IMR-90 (cell line): Measurements from ENCODE around the gene LRRFIP1. TPM values are rescaled to one million over a fixed set of nuclear protein-coding genes. Genes with fewer than 3 reads are reported as not detected.
A peak's percentile ranks its signal among the peaks of the same experiment; 100 is the strongest.

ENCODE experiments used
- ATAC-seq: fragments of 200-7000 bp; cut with Tn5 transposase; 2 replicates; pipeline ENCODE4 v1.9.1; 2020; ENCODE audit warnings: low read depth, mild to moderate bottlenecking, moderate library complexity
- BruUV-seq: library from RNA; stranded (reverse); fragments of 400-500 nt; replicated peaks from 2 replicates; lab custom pipeline; 2021; lab: Mats Ljungman, UMichigan
- CTCF ChIA-PET: fragments of 300-600 bp; formaldehyde crosslinking; extraction: SDS; loops from one replicate; lab custom pipeline; 2021; ENCODE audit warnings: antibody characterized with exemption; lab: Yijun Ruan, JAX
- POLR2A ChIA-PET: fragments of 300-600 bp; sonication (Branson Sonifier 250); formaldehyde crosslinking; loops from one replicate; lab custom pipeline; 2022; ENCODE audit warnings: antibody characterized with exemption; ENCODE audit not compliant: unreplicated experiment; lab: Charles Lee
- DNase-seq: peaks from one replicate; pipeline ENCODE4 v3.0.0; 2013
- H2AFZ ChIP-seq: replicated peaks from 2 replicates; pipeline ENCODE3; 2013; ENCODE audit warnings: low read length, mild to moderate bottlenecking; ENCODE audit not compliant: poor library complexity
- H2AK5ac ChIP-seq: 2 replicates; pipeline ENCODE4 v1.6.1; 2013; ENCODE audit warnings: low read depth, low read length, inconsistent platforms
- H2AK9ac ChIP-seq: replicated peaks from 2 replicates; pipeline ENCODE3; 2013; ENCODE audit warnings: mild to moderate bottlenecking, low read depth, low read length, moderate library complexity; ENCODE audit not compliant: poor library complexity
- H2BK120ac ChIP-seq: 2 replicates; pipeline ENCODE4 v1.6.1; 2013; ENCODE audit warnings: low read depth, low read length, inconsistent platforms
- H2BK15ac ChIP-seq: 3 replicates; pipeline ENCODE4 v1.6.1; 2013; ENCODE audit warnings: low read depth, low read length, inconsistent platforms
- H2BK20ac ChIP-seq: 2 replicates; pipeline ENCODE4 v1.6.1; 2013; ENCODE audit warnings: low read depth, mild to moderate bottlenecking, inconsistent platforms, low read length, moderate library complexity
- H2BK5ac ChIP-seq: 2 replicates; pipeline ENCODE4 v1.6.1; 2013; ENCODE audit warnings: mild to moderate bottlenecking, low read depth, low read length, inconsistent platforms; ENCODE audit not compliant: poor library complexity, severe bottlenecking
- H3K14ac ChIP-seq: replicated peaks from 2 replicates; pipeline ENCODE4 v1.6.1; 2013; ENCODE audit warnings: low read depth, low read length, inconsistent platforms
- H3K18ac ChIP-seq: 2 replicates; pipeline ENCODE4 v1.6.1; 2013; ENCODE audit warnings: low read depth, low read length, control low read depth
- H3K23ac ChIP-seq: 2 replicates; pipeline ENCODE4 v1.6.1; 2013; ENCODE audit warnings: low read depth, low read length, inconsistent platforms
- H3K27ac ChIP-seq: 2 replicates; pipeline ENCODE4 v1.5.1; 2013; ENCODE audit warnings: mild to moderate bottlenecking, control low read depth, low read length; ENCODE audit not compliant: insufficient read depth
- H3K27me3 ChIP-seq: 2 replicates; pipeline ENCODE4 v1.6.1; 2013; ENCODE audit warnings: low read length; ENCODE audit not compliant: control insufficient read depth, insufficient read depth
- H3K36me3 ChIP-seq: 2 replicates; pipeline ENCODE4 v1.6.1; 2013; ENCODE audit warnings: low read length, mixed read lengths; ENCODE audit not compliant: control insufficient read depth, insufficient read depth
- H3K4ac ChIP-seq: 2 replicates; pipeline ENCODE4 v1.6.1; 2013; ENCODE audit warnings: low read depth, low read length, inconsistent platforms
- H3K4me1 ChIP-seq: 2 replicates; pipeline ENCODE4 v1.6.1; 2013; ENCODE audit warnings: low read length, mixed read lengths; ENCODE audit not compliant: control insufficient read depth, insufficient read depth
- H3K4me2 ChIP-seq: 2 replicates; pipeline ENCODE4 v1.6.1; 2013; ENCODE audit warnings: low read depth, mild to moderate bottlenecking, control low read depth, low read length, moderate library complexity
- H3K4me3 ChIP-seq: 2 replicates; pipeline ENCODE4 v1.5.1; 2013; ENCODE audit warnings: low read depth, mild to moderate bottlenecking, control low read depth, low read length, moderate library complexity; ENCODE audit not compliant: insufficient read depth
- H3K56ac ChIP-seq: 2 replicates; pipeline ENCODE4 v1.6.1; 2013; ENCODE audit warnings: low read length, inconsistent platforms; ENCODE audit not compliant: insufficient read depth; ENCODE audit errors: extremely low read depth
- H3K79me1 ChIP-seq, 2 experiments: 2 replicates each; pipeline ENCODE4 v1.6.1; 2013; ENCODE audit warnings: low read length in 2 of 2, inconsistent platforms in 1 of 2, low read depth in 1 of 2
- H3K9ac ChIP-seq: 2 replicates; pipeline ENCODE4 v1.6.1; 2013; ENCODE audit warnings: low read depth, low read length, control low read depth
- H3K9me1 ChIP-seq: 2 replicates; pipeline ENCODE4 v1.6.1; 2013; ENCODE audit warnings: low read length, inconsistent platforms; ENCODE audit not compliant: insufficient read depth
- H3K9me3 ChIP-seq: 2 replicates; pipeline ENCODE4 v1.6.1; 2013; ENCODE audit warnings: low read length; ENCODE audit not compliant: control insufficient read depth, insufficient read depth
- H4K20me1 ChIP-seq: 2 replicates; pipeline ENCODE4 v1.6.1; 2013; ENCODE audit warnings: low read length, inconsistent platforms; ENCODE audit not compliant: insufficient read depth
- H4K5ac ChIP-seq: 2 replicates; pipeline ENCODE4 v1.6.1; 2013; ENCODE audit warnings: mild to moderate bottlenecking, low read depth, low read length, control low read depth
- H4K8ac ChIP-seq, 2 experiments: 2 replicates each; pipeline ENCODE4 v1.6.1; 2013; ENCODE audit warnings: low read depth in 2 of 2, low read length in 2 of 2, control low read depth in 1 of 2, inconsistent platforms in 1 of 2
- H4K91ac ChIP-seq: 2 replicates; pipeline ENCODE4 v1.6.1; 2013; ENCODE audit warnings: low read depth, low read length, inconsistent platforms; ENCODE audit not compliant: insufficient read depth
- CEBPB ChIP-seq: IDR thresholded peaks from 2 replicates; pipeline ENCODE4 v1.6.1; 2012; ENCODE audit warnings: low read depth, low read length, improper control_type of control experiment
- MAFK ChIP-seq: IDR thresholded peaks from 2 replicates; pipeline ENCODE4 v1.6.1; 2012; ENCODE audit warnings: low read depth, low read length, improper control_type of control experiment
- MAZ ChIP-seq: IDR thresholded peaks from 2 replicates; pipeline ENCODE4 v1.6.1; 2012; ENCODE audit warnings: low read depth, mild to moderate bottlenecking, low read length, improper control_type of control experiment, moderate library complexity, borderline replicate concordance
- MXI1 ChIP-seq: IDR thresholded peaks from 2 replicates; pipeline ENCODE4 v1.6.1; 2012; ENCODE audit warnings: low read depth, mild to moderate bottlenecking, low read length, moderate library complexity, borderline replicate concordance
- POLR2A ChIP-seq: IDR thresholded peaks from 2 replicates; pipeline ENCODE4 v1.6.1; 2012; ENCODE audit warnings: mild to moderate bottlenecking, low read depth, low read length
- RCOR1 ChIP-seq: IDR thresholded peaks from 2 replicates; pipeline ENCODE4 v1.6.1; 2012; ENCODE audit warnings: mild to moderate bottlenecking, low read length, improper control_type of control experiment; ENCODE audit not compliant: insufficient replicate concordance
- USF2 ChIP-seq: fragments of 150-350 bp; IDR thresholded peaks from 2 replicates; pipeline ENCODE4 v1.6.1; 2017; ENCODE audit warnings: mild to moderate bottlenecking, antibody characterized with exemption, low read length, low read depth
- WGBS, 2 experiments: methylation state at CpG; one replicate each; pipeline versions ENCODE4 v1.1.5 to v1.1.7; 2013; ENCODE audit warnings: missing lambda C conversion rate in 2 of 2; ENCODE audit not compliant: insufficient read length in 1 of 2; ENCODE audit errors: extremely low coverage in 2 of 2; 5-methylcytosine and 5-hydroxymethylcytosine counted together
- dilution Hi-C: fragments of 300-500 bp; cut with HindIII; formaldehyde crosslinking; loops from one replicate; pipeline ENCODE4 v1.14.3; 2018; ENCODE audit warnings: low sequenced_read_pairs; ENCODE audit not compliant: unreplicated experiment
- in situ Hi-C: fragments of 300-500 bp; cut with MboI; formaldehyde crosslinking; loops from 3 replicates; pipeline ENCODE4 v1.14.3; 2019; ENCODE audit warnings: low sequenced_read_pairs, inconsistent platforms, mixed read lengths
- intact Hi-C: fragments of 100-400 bp; cut with micrococcal nuclease; formaldehyde crosslinking; loops from 2 replicates; pipeline ENCODE4 v1.10.0; 2022
- polyA plus RNA-seq, 3 experiments: library from polyadenylated mRNA; depleted of rRNA; stranded (reverse); fragments of >200 nt; gene quantifications; 2 replicates each; pipeline ENCODE4 v1.2.3, GENCODE V29; 2012; ENCODE audit warnings: low replicate concordance in 1 of 3
- total RNA-seq: library from RNA; depleted of rRNA; stranded (reverse); fragments of >200 nt; gene quantifications from 2 replicates; pipeline ENCODE4 v1.2.3, GENCODE V29; 2012

The LRRFIP1 gene
- total and polyA plus RNA-seq, 2 of the 4 experiments (the other 2 are of a cell fraction): 52.2 to 54.4 TPM

GRCh38 chr2:237818066-237818473, 190.7 kb downstream of the LRRFIP1 start:
- H2AK5ac ChIP-seq: no peak overlapping the region
- no peak overlapping the region for H2BK15ac ChIP-seq
- H3K27ac ChIP-seq: no peak overlapping the region
- CTCF ChIA-PET: no interaction called here
- H3K9ac ChIP-seq: no peak overlapping the region
- H3K9me3 ChIP-seq: no peaks in the 10 kb centered on the region
- H4K8ac ChIP-seq: no peak overlapping the region
- H3K4ac ChIP-seq: no peak overlapping the region
- no peaks in the 10 kb centered on the region for H3K79me1 ChIP-seq
- no TSS peak for BruUV-seq
- H4K91ac ChIP-seq: no peak overlapping the region
- in situ Hi-C loops (no loop called here), dilution Hi-C loops (no loop called here), intact Hi-C loops (no loop called here)
- H2AFZ ChIP-seq: no peak overlapping the region
- H3K18ac ChIP-seq: no peak overlapping the region
- H3K23ac ChIP-seq: peak overlapping the region; percentile 29; the same call in 1 of the 2 replicates
- peak; percentile 45 for DNase-seq
- no peaks in the 10 kb centered on the region for H4K20me1 ChIP-seq
- H3K14ac ChIP-seq: no peak overlapping the region
- no peak overlapping the region for H2BK20ac ChIP-seq
- no peak overlapping the region for H2BK5ac ChIP-seq
- no peaks in the 10 kb centered on the region for H3K36me3 ChIP-seq
- no peak overlapping the region for H2AK9ac ChIP-seq
- H3K4me1 ChIP-seq: no peaks in the 10 kb centered on the region
- no peak overlapping the region for H3K56ac ChIP-seq
- H3K9me1 ChIP-seq: no peaks in the 10 kb centered on the region
- no CpG with 5 or more reads among the region's 5 CpGs for WGBS, 2 experiments
- peaks cover 6% of the 10 kb centered on the region for H3K27me3 ChIP-seq
- POLR2A ChIA-PET: no interaction called here
- H4K5ac ChIP-seq: no peak overlapping the region
- H3K4me3 ChIP-seq: no peak overlapping the region
- no peak overlapping the region for H3K4me2 ChIP-seq
- no peak overlapping the region for H2BK120ac ChIP-seq
- TF ChIP-seq MXI1: no peak
- peak; percentile 91 for TF ChIP-seq MAFK
- peak; percentile 76 for TF ChIP-seq CEBPB
- no peak for TF ChIP-seq MAZ
- TF ChIP-seq POLR2A: no peak
- no peak for TF ChIP-seq USF2
- TF ChIP-seq RCOR1: no peak
- ATAC-seq: peak; percentile 37; the same call in 1 of the 2 replicates
